H1 (cell line): ENCODE data around the gene PAK5. TPM values are rescaled to one million over a fixed set of nuclear protein-coding genes. Genes with fewer than 3 reads are reported as not detected.
A peak's percentile ranks its signal among the peaks of the same experiment; 100 is the strongest.

Experiments used
- CTCF ChIA-PET: fragments of 300-600 bp; sonication (Branson Sonifier 250); formaldehyde crosslinking; loops from one replicate; lab custom pipeline; 2021; ENCODE audit not compliant: partially characterized antibody; lab: Charles Lee
- POLR2A ChIA-PET: fragments of 300-600 bp; sonication (Branson Sonifier 250); formaldehyde crosslinking; loops from one replicate; lab custom pipeline; 2021; ENCODE audit warnings: inconsistent platforms; ENCODE audit not compliant: partially characterized antibody; lab: Charles Lee
- DNase-seq, 2 experiments: peaks; one replicate each; pipeline versions ENCODE4 v3.0.0 to v3.0.0-alpha.2; 2010 to 2022; ENCODE audit warnings: low spot score in 2 of 2, low read depth in 1 of 2, mixed read lengths in 1 of 2
- FAIRE-seq: peaks from 2 replicates; lab custom pipeline; 2011; peaks lifted over from hg19 to GRCh38; lab: Jason Lieb, UNC
- H2AFZ ChIP-seq: 2 replicates; pipeline ENCODE4 v1.8.1; 2012; ENCODE audit warnings: low read length, inconsistent platforms
- H2AK5ac ChIP-seq: 2 replicates; pipeline ENCODE4 v1.6.1; 2013; ENCODE audit warnings: low read depth, low read length
- H2BK120ac ChIP-seq: replicated peaks from 2 replicates; pipeline ENCODE3; 2013; ENCODE audit warnings: low read depth, low read length, inconsistent platforms
- H2BK12ac ChIP-seq: 2 replicates; pipeline ENCODE4 v1.6.1; 2013; ENCODE audit warnings: low read depth, low read length
- H2BK15ac ChIP-seq: 2 replicates; pipeline ENCODE4 v1.6.1; 2013; ENCODE audit warnings: low read length
- H2BK20ac ChIP-seq: 2 replicates; pipeline ENCODE4 v1.6.1; 2013; ENCODE audit warnings: low read length
- H2BK5ac ChIP-seq: 2 replicates; pipeline ENCODE4 v1.6.1; 2013; ENCODE audit warnings: low read depth, low read length
- H3K14ac ChIP-seq: 2 replicates; pipeline ENCODE4 v1.6.1; 2013; ENCODE audit warnings: inconsistent platforms; ENCODE audit not compliant: insufficient read length
- H3K18ac ChIP-seq: 2 replicates; pipeline ENCODE4 v1.6.1; 2013; ENCODE audit warnings: low read length; ENCODE audit errors: extremely low read depth
- H3K23ac ChIP-seq: 2 replicates; pipeline ENCODE4 v1.6.1; 2013; ENCODE audit warnings: inconsistent platforms; ENCODE audit not compliant: insufficient read length
- H3K23me2 ChIP-seq: 2 replicates; pipeline ENCODE4 v1.6.1; 2013; ENCODE audit warnings: low read depth, low read length
- H3K27ac ChIP-seq: 2 replicates; pipeline ENCODE4 v1.6.1; 2011; ENCODE audit warnings: low read depth, low read length, inconsistent platforms
- H3K27me3 ChIP-seq, 4 experiments: replicated peaks in 1 of 4; 1 replicate in 1 of 4; 2 replicates in 3 of 4; pipeline versions ENCODE4 v1.6.1 to v1.8.1; 2011 to 2013; ENCODE audit warnings: low read length in 3 of 4, mild to moderate bottlenecking in 3 of 4, inconsistent platforms in 2 of 4, mixed read lengths in 2 of 4, moderate library complexity in 1 of 4; ENCODE audit not compliant: control insufficient read depth in 3 of 4, insufficient read depth in 3 of 4; ENCODE audit errors: extremely low read depth in 1 of 4
- H3K36me3 ChIP-seq, 4 experiments: 2 replicates each; pipeline versions ENCODE4 v1.6.1 to v1.8.1; 2011 to 2013; ENCODE audit warnings: mild to moderate bottlenecking in 4 of 4, low read length in 3 of 4, moderate library complexity in 2 of 4, control low read depth in 1 of 4, inconsistent platforms in 1 of 4; ENCODE audit not compliant: insufficient read depth in 4 of 4, control insufficient read depth in 2 of 4
- H3K4ac ChIP-seq: replicated peaks from 2 replicates; pipeline ENCODE3; 2013; ENCODE audit warnings: low read length, low read depth, mixed read lengths, inconsistent platforms; ENCODE audit not compliant: insufficient read length
- H3K4me1 ChIP-seq, 4 experiments: replicated peaks in 1 of 4; 1 replicate in 1 of 4; 2 replicates in 3 of 4; pipeline versions ENCODE4 v1.6.1 to v1.8.1; 2011 to 2013; ENCODE audit warnings: low read length in 3 of 4, inconsistent platforms in 2 of 4, mixed read lengths in 1 of 4; ENCODE audit not compliant: insufficient read depth in 4 of 4, control insufficient read depth in 3 of 4
- H3K4me2 ChIP-seq, 2 experiments: 2 replicates each; pipeline versions ENCODE4 v1.6.1 to v1.8.1; 2011 to 2013; ENCODE audit warnings: low read depth in 2 of 2, low read length in 2 of 2, control low read depth in 1 of 2, inconsistent platforms in 1 of 2, mild to moderate bottlenecking in 1 of 2; ENCODE audit not compliant: insufficient read depth in 1 of 2
- H3K4me3 ChIP-seq, 4 experiments: fragments of 200-600, 300-600 bp in 1 of 4; sonication (generic), shearing (Covaris generic), sonication (Bioruptor Twin) in 1 of 4; 2 replicates each; pipeline versions ENCODE4 v1.5.1 to v1.8.1; 2011 to 2016; ENCODE audit warnings: low read length in 4 of 4, low read depth in 3 of 4, control low read depth in 2 of 4, inconsistent platforms in 2 of 4, mild to moderate bottlenecking in 2 of 4, mixed read lengths in 1 of 4, moderate library complexity in 1 of 4; ENCODE audit not compliant: insufficient read depth in 2 of 4; ENCODE audit errors: extremely low read depth in 1 of 4
- H3K56ac ChIP-seq: replicated peaks from 2 replicates; pipeline ENCODE3; 2013; ENCODE audit warnings: low read depth, mild to moderate bottlenecking, mixed read lengths, low read length, inconsistent platforms; ENCODE audit not compliant: insufficient read length
- H3K79me1 ChIP-seq: 2 replicates; pipeline ENCODE4 v1.6.1; 2013; ENCODE audit warnings: low read depth, low read length, control low read depth
- H3K79me2 ChIP-seq, 2 experiments: 2 replicates each; pipeline versions ENCODE4 v1.6.1 to v1.8.1; 2012 to 2013; ENCODE audit warnings: low read length in 2 of 2, mild to moderate bottlenecking in 2 of 2, inconsistent platforms in 1 of 2; ENCODE audit not compliant: insufficient read depth in 2 of 2, control insufficient read depth in 1 of 2
- H3K9ac ChIP-seq, 4 experiments: replicated peaks in 1 of 4; 1 replicate in 1 of 4; 2 replicates in 3 of 4; pipeline versions ENCODE4 v1.6.1 to v1.8.1; 2011 to 2013; ENCODE audit warnings: low read depth in 3 of 4, low read length in 3 of 4, control low read depth in 2 of 4, mild to moderate bottlenecking in 2 of 4, moderate library complexity in 2 of 4, inconsistent platforms in 1 of 4; ENCODE audit errors: extremely low read depth in 1 of 4
- H3K9me3 ChIP-seq, 2 experiments: 2 replicates each; pipeline versions ENCODE4 v1.6.1 to v1.8.1; 2012 to 2013; ENCODE audit warnings: mild to moderate bottlenecking in 2 of 2, moderate library complexity in 2 of 2, control low read depth in 1 of 2, inconsistent platforms in 1 of 2, low read depth in 1 of 2, low read length in 1 of 2, mixed read lengths in 1 of 2; ENCODE audit not compliant: insufficient read depth in 2 of 2
- H4K20me1 ChIP-seq, 2 experiments: replicated peaks in 1 of 2; 2 replicates each; pipeline versions ENCODE3 to v1.8.1; 2011 to 2013; ENCODE audit warnings: inconsistent platforms in 2 of 2, low read length in 2 of 2, mild to moderate bottlenecking in 1 of 2; ENCODE audit not compliant: insufficient read depth in 2 of 2, control insufficient read depth in 1 of 2
- H4K5ac ChIP-seq: 2 replicates; pipeline ENCODE4 v1.6.1; 2013; ENCODE audit warnings: low read length, low read depth, mixed read lengths, inconsistent platforms; ENCODE audit not compliant: insufficient read length
- H4K8ac ChIP-seq: 2 replicates; pipeline ENCODE4 v1.8.0; 2013; ENCODE audit warnings: mild to moderate bottlenecking, moderate library complexity, low read length, inconsistent platforms; ENCODE audit not compliant: insufficient read depth; ENCODE audit errors: extremely low read depth
- H4K91ac ChIP-seq: replicated peaks from 2 replicates; pipeline ENCODE3; 2013; ENCODE audit warnings: low read length, mixed read lengths, inconsistent platforms; ENCODE audit not compliant: insufficient read length
- CBX5 ChIP-seq: fragments of 300-800, 300-1000 bp; sonication (generic); IDR thresholded peaks from 2 replicates; pipeline ENCODE4 v1.7.1; 2016; ENCODE audit warnings: antibody characterized with exemption, low read length, low read depth
- CEBPB ChIP-seq: IDR thresholded peaks from 2 replicates; pipeline ENCODE4 v1.6.1; 2012; ENCODE audit warnings: low read depth, low read length
- CHD1 ChIP-seq: IDR thresholded peaks from 2 replicates; pipeline ENCODE4 v1.6.1; 2012; ENCODE audit warnings: low read depth, low read length, improper control_type of control experiment
- NANOG ChIP-seq: IDR thresholded peaks from 2 replicates; pipeline ENCODE4 v1.6.1; 2011; ENCODE audit warnings: low read length, low read depth, mild to moderate bottlenecking, inconsistent platforms; ENCODE audit not compliant: insufficient read depth, poor library complexity, severe bottlenecking
- SP1 ChIP-seq: IDR thresholded peaks from 2 replicates; pipeline ENCODE4 v1.6.1; 2011; ENCODE audit warnings: low read depth, low read length
- TAF1 ChIP-seq: IDR thresholded peaks from 2 replicates; pipeline ENCODE4 v1.6.1; 2011; ENCODE audit warnings: mild to moderate bottlenecking, low read depth, low read length
- TEAD4 ChIP-seq: IDR thresholded peaks from 2 replicates; pipeline ENCODE4 v1.6.1; 2012; ENCODE audit warnings: low read depth, low read length, inconsistent platforms, mixed read lengths
- WGBS, 2 experiments: shearing (Covaris generic) in 1 of 2; methylation state at CpG; one replicate each; pipeline versions ENCODE4 v1.1.6 to v1.1.7; 2013 to 2015; ENCODE audit warnings: low lambda C conversion rate in 2 of 2, mixed read lengths in 2 of 2, inconsistent platforms in 1 of 2, low coverage in 1 of 2, missing lambda C conversion rate in 1 of 2; ENCODE audit not compliant: insufficient replicate concordance in 2 of 2, insufficient coverage in 1 of 2, insufficient read length in 1 of 2; ENCODE audit errors: extremely low coverage in 1 of 2, missing lambda C conversion rate in 1 of 2; 5-methylcytosine and 5-hydroxymethylcytosine counted together
- polyA plus RNA-seq, 7 experiments: library from polyadenylated mRNA; depleted of rRNA in 3 of 7; stranded (reverse) in 5 of 7; unstranded in 2 of 7; fragments of >200 nt in 5 of 7; fragments of 200-250 nt in 2 of 7; gene quantifications; 1 replicate in 5 of 7; 2 replicates in 1 of 7; 4 replicates in 1 of 7; pipeline versions ENCODE4 v1.2.1 to v1.2.3, GENCODE V29; 2011 to 2013; ENCODE audit warnings: missing spikeins in 2 of 7, mixed read lengths in 2 of 7
- total RNA-seq: library from RNA; stranded (reverse); fragmentation: NEBNext Ultra II Directional; extraction: Animal tissue kit (Norgen Biotek cat#: 25700); gene quantifications from 2 replicates; pipeline ENCODE4 v1.2.1, GENCODE V29; 2021

The PAK5 gene
- total and polyA plus RNA-seq, 2 of the 8 experiments (the other 6 are each of a cell fraction or from before 2014, with no cell fraction given), result 0.54 to 0.80 TPM

DNA sequence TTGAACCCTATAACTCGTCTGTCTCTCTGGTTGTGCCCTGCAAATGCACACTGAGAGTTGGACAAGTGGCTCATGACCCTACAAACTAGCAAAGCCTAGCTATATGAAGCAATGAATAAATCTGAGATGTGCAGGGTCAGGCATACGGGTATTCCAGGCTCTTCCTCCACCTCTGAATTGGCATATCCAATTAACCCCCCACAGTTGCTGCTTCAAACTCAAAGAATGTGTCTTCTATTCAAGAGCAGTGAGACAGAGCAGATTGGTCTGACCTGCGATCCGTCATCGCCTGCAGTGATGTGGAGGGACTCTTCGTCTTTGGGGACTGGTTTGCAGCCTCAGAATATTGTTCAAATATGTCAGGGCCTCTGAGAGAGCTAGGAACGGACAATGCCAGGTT, 264.7 kb downstream of the PAK5 start:
- Histone ChIP-seq H3K79me2 (no peaks in the 10 kb centered on the region), H3K36me3 (no peaks in the 10 kb centered on the region), H2BK20ac (peak overlapping the region; percentile 94), H3K23me2 (0 out of 2 replicates have a peak, but pooled peaks cover 2% of the 10 kb centered on the region), H3K18ac (peak overlapping the region; percentile 51), H3K14ac (no peak overlapping the region), H3K4me1 (peaks cover 20 to 43% (median 30%) of the 10 kb centered on the region in 4 experiments), H2AK5ac (peak overlapping the region; percentile 98; the same call in 1 of the 2 replicates), H3K4me3 (peak overlapping the region in 1 of 4 experiments; percentile 45; a peak in 4 of 8 replicates), H4K8ac (no peak overlapping the region), H3K4me2 (peak overlapping the region; percentile 65 to 70), H4K20me1 (no peaks in the 10 kb centered on the region), H3K9me3 (no peaks in the 10 kb centered on the region), H2BK12ac (peak overlapping the region; percentile 100; the same call in 1 of the 2 replicates), H3K79me1 (no peaks in the 10 kb centered on the region), H3K9ac (no peak overlapping the region), H3K4ac (no peak overlapping the region), H3K23ac (no peak overlapping the region), H2BK120ac (peak overlapping the region; percentile 25), H3K27me3 (peaks cover 0 to 36% (median 17%) of the 10 kb centered on the region in 4 experiments; a peak in 6 of 7 replicates), H2AFZ (no peak overlapping the region), H2BK15ac (no peak overlapping the region), H4K5ac (no peak overlapping the region), H3K27ac (no peak overlapping the region), H3K56ac (no peak overlapping the region), H4K91ac (peak overlapping the region; percentile 32), H2BK5ac (peak overlapping the region; percentile 92; the same call in 1 of the 2 replicates)
- CTCF ChIA-PET, result interaction anchor here (1.4 to 1.7 kb wide), 2 partner anchors 10 to 59 kb away, joined by 4 to 6 read pairs; no protein-coding TSS in a partner anchor
- peak; percentile 92 for FAIRE-seq
- POLR2A ChIA-PET, result interaction anchor here (1.1 to 1.7 kb wide), 3 partner anchors 8 to 60 kb away, joined by 4 to 5 read pairs (median 4); partner anchors contain the start of gene LAMP5
- DNase-seq, result no peak
- 16% methylated on average over 7 of the region's 7 CpGs; no CpG with 5 or more reads in 1 of the 2 experiments for WGBS, 2 experiments
- TF ChIP-seq TEAD4 (0 out of 2 replicates have a peak, but pooled peaks have one; percentile 27), CBX5 (no peak), NANOG (peak; percentile 20), CEBPB (no peak), TAF1 (0 out of 2 replicates have a peak, but pooled peaks have one; percentile 27), CHD1 (no peak), SP1 (peak; percentile 28; the same call in 1 of the 2 replicates)
